NB4 (cell line): ENCODE results near the gene TTPAL.

Source experiments
- DNase-seq: peaks from one replicate; pipeline ENCODE4 v3.0.0; 2010; ENCODE audit warnings: low read depth
- H3K4me3 ChIP-seq: one replicate; pipeline ENCODE4 v1.5.1; 2011; ENCODE audit warnings: mild to moderate bottlenecking, low read depth, low read length, moderate library complexity
- CTCF ChIP-seq: IDR thresholded peaks from one replicate; pipeline ENCODE4 v1.5.1; 2012; ENCODE audit warnings: low read depth, low read length
- MAX ChIP-seq: IDR thresholded peaks from 2 replicates; pipeline ENCODE4 v1.6.1; 2011; ENCODE audit warnings: low read depth, low read length
- MYC ChIP-seq: IDR thresholded peaks from 2 replicates; pipeline ENCODE4 v1.6.1; 2011; ENCODE audit warnings: low read depth, low read length
- POLR2A ChIP-seq: IDR thresholded peaks from 2 replicates; pipeline ENCODE4 v1.6.1; 2011; ENCODE audit warnings: mild to moderate bottlenecking; ENCODE audit not compliant: insufficient read length; ENCODE audit errors: extremely low read depth

The TTPAL gene

GRCh38 chr20:44431502-44432234 lies 44.0 kb upstream of the TTPAL start:
- no peak for DNase-seq
- TF ChIP-seq CTCF (no peak), POLR2A (no peak), MYC (no peak), MAX (no peak)
- no peak overlapping the region for H3K4me3 ChIP-seq

- no peak for DNase-seq
- TF ChIP-seq MYC: no peak
- no peak overlapping the region for H3K4me3 ChIP-seq
Observed at GRCh38 chr20:44432618-44433577, 42.8 kb upstream of the TTPAL start.

GRCh38 chr20:44433751-44434538 lies 41.7 kb upstream of the TTPAL start:
- no peak for DNase-seq
- no peak overlapping the region for H3K4me3 ChIP-seq
- TF ChIP-seq MAX (no peak), POLR2A (no peak), CTCF (no peak), MYC (no peak)

GRCh38 chr20:44435630-44436335 lies 39.9 kb upstream of the TTPAL start:
- no peak for TF ChIP-seq CTCF
- TF ChIP-seq POLR2A: no peak
- no peak for TF ChIP-seq MAX
- TF ChIP-seq MYC: no peak
- peak; percentile 46 for DNase-seq

GRCh38 chr20:44436393-44436792 lies 39.3 kb upstream of the TTPAL start:
- TF ChIP-seq MYC (no peak), POLR2A (no peak), CTCF (no peak), MAX (no peak)
- no peak for DNase-seq
- H3K4me3 ChIP-seq: no peak overlapping the region

More at GRCh38 chr20:44435630-44436335, 39.9 kb upstream of the TTPAL start:
- no peak overlapping the region for H3K4me3 ChIP-seq
